SK-N-SH (cell line): ENCODE results near the gene DLX5. TPM values are rescaled to one million over a fixed set of nuclear protein-coding genes. Genes with fewer than 3 reads are reported as not detected.

Experiments used
- CTCF ChIA-PET: fragments of 300-600, 350-600 bp; formaldehyde crosslinking; extraction: SDS; loops from one replicate; lab custom pipeline; 2021; lab: Yijun Ruan, JAX
- POLR2A ChIA-PET: fragments of 350-600 bp; sonication (Branson Sonifier 250); formaldehyde crosslinking; extraction: SDS; loops from one replicate; lab custom pipeline; 2020; ENCODE audit warnings: antibody characterized with exemption, inconsistent platforms; lab: Yijun Ruan, JAX
- DNase-seq: peaks from one replicate; pipeline ENCODE4 v3.0.0; 2012
- H2AFZ ChIP-seq: fragments of 200-600 bp; sonication (generic); 2 replicates; pipeline ENCODE4 v1.8.1; 2016; ENCODE audit warnings: antibody characterized with exemption, mild to moderate bottlenecking, low read depth
- H3F3A ChIP-seq: fragments of 200-600 bp; sonication (generic); replicated peaks from 2 replicates; pipeline ENCODE3; 2016; ENCODE audit warnings: antibody characterized with exemption, mild to moderate bottlenecking; ENCODE audit not compliant: insufficient read depth
- H3K27ac ChIP-seq, 2 experiments: fragments of 200-500 bp in 1 of 2; fragments of 200-600 bp in 1 of 2; sonication (Bioruptor generic) in 1 of 2; sonication (generic), shearing (Covaris generic) in 1 of 2; 2 replicates each; pipeline versions ENCODE4 v1.5.1 to v1.6.1; 2014 to 2016; ENCODE audit warnings: low read depth in 2 of 2, inconsistent platforms in 1 of 2, low read length in 1 of 2, mild to moderate bottlenecking in 1 of 2, mixed read lengths in 1 of 2
- H3K27me3 ChIP-seq: fragments of 200-600 bp; sonication (generic), shearing (Covaris generic); 2 replicates; pipeline ENCODE4 v1.6.1; 2016; ENCODE audit warnings: mixed run types; ENCODE audit not compliant: insufficient read depth
- H3K36me3 ChIP-seq, 2 experiments: fragments of 200-500 bp in 1 of 2; fragments of 200-600 bp in 1 of 2; sonication (Bioruptor generic) in 1 of 2; sonication (generic) in 1 of 2; replicated peaks in 1 of 2; 2 replicates each; pipeline versions ENCODE3 to v1.5.1; 2014 to 2016; ENCODE audit warnings: low read length in 1 of 2, mild to moderate bottlenecking in 1 of 2; ENCODE audit not compliant: insufficient read depth in 2 of 2, control insufficient read depth in 1 of 2
- H3K4me1 ChIP-seq, 2 experiments: fragments of 200-500 bp in 1 of 2; fragments of 200-600 bp in 1 of 2; sonication (Bioruptor generic) in 1 of 2; sonication (generic), shearing (Covaris generic) in 1 of 2; 2 replicates each; pipeline versions ENCODE4 v1.5.1 to v1.6.1; 2014 to 2016; ENCODE audit warnings: low read depth in 1 of 2, low read length in 1 of 2, mixed run types in 1 of 2; ENCODE audit not compliant: insufficient read depth in 2 of 2, control insufficient read depth in 1 of 2
- H3K4me2 ChIP-seq: fragments of 200-600 bp; sonication (generic), shearing (Covaris generic); 2 replicates; pipeline ENCODE4 v1.6.1; 2017; ENCODE audit warnings: mixed run types
- H3K4me3 ChIP-seq, 2 experiments: fragments of 200-500 bp in 1 of 2; fragments of 200-600 bp in 1 of 2; sonication (Bioruptor generic) in 1 of 2; sonication (generic), shearing (Covaris generic) in 1 of 2; 2 replicates each; pipeline versions ENCODE4 v1.5.1 to v1.8.1; 2014 to 2016; ENCODE audit warnings: low read depth in 2 of 2, inconsistent platforms in 1 of 2, low read length in 1 of 2, mild to moderate bottlenecking in 1 of 2, mixed read lengths in 1 of 2, moderate library complexity in 1 of 2
- H3K79me2 ChIP-seq: fragments of 200-600 bp; sonication (generic); 2 replicates; pipeline ENCODE4 v1.8.1; 2017; ENCODE audit warnings: mild to moderate bottlenecking; ENCODE audit not compliant: insufficient read depth
- H3K9ac ChIP-seq: fragments of 200-600 bp; sonication (generic); 2 replicates; pipeline ENCODE4 v1.6.1; 2017; ENCODE audit warnings: mixed run types
- H3K9me2 ChIP-seq: fragments of 200-600 bp; sonication (generic); 2 replicates; pipeline ENCODE4 v1.6.1; 2017; ENCODE audit warnings: mixed run types
- H3K9me3 ChIP-seq: fragments of 200-600 bp; sonication (generic); 2 replicates; pipeline ENCODE4 v1.6.1; 2017; ENCODE audit warnings: mixed run types, mild to moderate bottlenecking, moderate library complexity
- H4K20me1 ChIP-seq: fragments of 200-600 bp; sonication (generic); 2 replicates; pipeline ENCODE4 v1.6.1; 2017; ENCODE audit warnings: mild to moderate bottlenecking, mixed run types; ENCODE audit not compliant: insufficient read depth
- ELF1 ChIP-seq: IDR thresholded peaks from 2 replicates; pipeline ENCODE4 v1.4.0; 2012
- EZH2phosphoT487 ChIP-seq: fragments of 200-600 bp; sonication (generic); IDR thresholded peaks from 2 replicates; pipeline ENCODE4 v1.6.1; 2017; ENCODE audit warnings: low read depth, mixed run types, mild to moderate bottlenecking, antibody characterized with exemption, moderate library complexity, borderline replicate concordance
- FOSL2 ChIP-seq: IDR thresholded peaks from 2 replicates; pipeline ENCODE4 v1.4.0; 2012; ENCODE audit warnings: low read depth, mild to moderate bottlenecking, moderate library complexity, borderline replicate concordance
- FOXJ3 ChIP-seq: sonication (generic); formaldehyde crosslinking; IDR thresholded peaks from 2 replicates; pipeline ENCODE4 v1.5.1; 2020; ENCODE audit warnings: mild to moderate bottlenecking, missing genetic modification reagents
- JUND ChIP-seq: IDR thresholded peaks from 2 replicates; pipeline ENCODE4 v1.4.0; 2012
- MEF2A ChIP-seq: IDR thresholded peaks from 2 replicates; pipeline ENCODE4 v1.4.0; 2012; ENCODE audit warnings: low read depth, borderline replicate concordance
- MXI1 ChIP-seq: IDR thresholded peaks from 2 replicates; pipeline ENCODE4 v1.6.1; 2012; ENCODE audit warnings: mild to moderate bottlenecking, low read depth, low read length, improper control_type of control experiment
- POLR2AphosphoS5 ChIP-seq: IDR thresholded peaks from 2 replicates; pipeline ENCODE4 v1.6.1; 2012; ENCODE audit warnings: low read depth, low read length
- RAD21 ChIP-seq: IDR thresholded peaks from 2 replicates; pipeline ENCODE4 v1.6.1; 2012; ENCODE audit warnings: mild to moderate bottlenecking, low read length
- RFX5 ChIP-seq: IDR thresholded peaks from 2 replicates; pipeline ENCODE4 v1.6.1; 2012; ENCODE audit warnings: mild to moderate bottlenecking, improper control_type of control experiment, low read length
- SMC3 ChIP-seq: IDR thresholded peaks from 2 replicates; pipeline ENCODE4 v1.6.1; 2012; ENCODE audit warnings: low read depth, low read length, improper control_type of control experiment
- TCF12 ChIP-seq: IDR thresholded peaks from 2 replicates; pipeline ENCODE4 v1.4.0; 2012
- YY1 ChIP-seq: IDR thresholded peaks from 2 replicates; pipeline ENCODE4 v1.4.0; 2012; ENCODE audit warnings: low read depth, mild to moderate bottlenecking
- WGBS: methylation state at CpG from one replicate; pipeline ENCODE4 v1.1.6; 2017; ENCODE audit warnings: low lambda C conversion rate; 5-methylcytosine and 5-hydroxymethylcytosine counted together
- polyA plus RNA-seq, 3 experiments: library from polyadenylated mRNA; depleted of rRNA; stranded (reverse); fragments of >200 nt; gene quantifications; 2 replicates each; pipeline ENCODE4 v1.2.3, GENCODE V29; 2012
- TF ChIP-seq, protein P1 (sequence below): IDR thresholded peaks from 2 replicates; pipeline ENCODE4 v1.6.1; 2012; ENCODE audit warnings: mild to moderate bottlenecking, low read depth, low read length, moderate library complexity
- TF ChIP-seq, protein P2 (sequence below): IDR thresholded peaks from 2 replicates; pipeline ENCODE4 v1.4.0; 2012; ENCODE audit warnings: low read depth
- TF ChIP-seq, protein P3 (sequence below): IDR thresholded peaks from 2 replicates; pipeline ENCODE4 v1.4.0; 2012; ENCODE audit warnings: low read depth, borderline replicate concordance

DLX5 gene
- polyA plus RNA-seq, 1 of the 3 experiments (the other 2 are of a cell fraction) = not detected

DNA sequence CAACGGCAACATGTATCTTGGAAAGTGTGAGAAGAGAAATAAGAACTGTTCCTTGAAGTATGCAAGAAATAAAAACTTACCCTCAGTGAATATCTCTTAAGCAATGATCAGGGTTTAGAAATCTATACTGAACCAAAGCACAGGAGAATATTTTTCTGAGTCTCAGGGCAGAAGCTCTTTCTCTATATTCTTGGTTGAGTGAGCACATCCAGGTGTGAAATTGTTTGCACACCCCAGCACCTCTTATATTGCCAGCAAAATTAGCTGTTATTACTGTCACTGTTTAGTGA, 10.8 kb downstream of the DLX5 start:
- H3K9me3 ChIP-seq = no peaks in the 10 kb centered on the region
- H3K27me3 ChIP-seq = peaks cover 35% of the 10 kb centered on the region
- ChIA-PET CTCF (interaction anchor here (6.3 kb wide), 1 partner anchor 12 kb away, joined by 78 read pairs; the partner anchor contains the start of gene DLX5), POLR2A (interaction anchor here (1.5 kb wide), 1 partner anchor 8 kb away, joined by 4 read pairs; the partner anchor contains the start of gene DLX6)
- H3K27ac ChIP-seq = no peak overlapping the region
- H3F3A ChIP-seq = no peaks in the 10 kb centered on the region
- no peaks in the 10 kb centered on the region for H3K79me2 ChIP-seq
- no peak overlapping the region for H3K4me2 ChIP-seq
- no peaks in the 10 kb centered on the region for H4K20me1 ChIP-seq
- WGBS = 86% methylated on average over 1 of the region's 1 CpG
- H2AFZ ChIP-seq = no peak overlapping the region
- no peak overlapping the region for H3K9ac ChIP-seq
- no peak overlapping the region for H3K4me3 ChIP-seq
- no peak for DNase-seq
- TF ChIP-seq, protein P1, sequence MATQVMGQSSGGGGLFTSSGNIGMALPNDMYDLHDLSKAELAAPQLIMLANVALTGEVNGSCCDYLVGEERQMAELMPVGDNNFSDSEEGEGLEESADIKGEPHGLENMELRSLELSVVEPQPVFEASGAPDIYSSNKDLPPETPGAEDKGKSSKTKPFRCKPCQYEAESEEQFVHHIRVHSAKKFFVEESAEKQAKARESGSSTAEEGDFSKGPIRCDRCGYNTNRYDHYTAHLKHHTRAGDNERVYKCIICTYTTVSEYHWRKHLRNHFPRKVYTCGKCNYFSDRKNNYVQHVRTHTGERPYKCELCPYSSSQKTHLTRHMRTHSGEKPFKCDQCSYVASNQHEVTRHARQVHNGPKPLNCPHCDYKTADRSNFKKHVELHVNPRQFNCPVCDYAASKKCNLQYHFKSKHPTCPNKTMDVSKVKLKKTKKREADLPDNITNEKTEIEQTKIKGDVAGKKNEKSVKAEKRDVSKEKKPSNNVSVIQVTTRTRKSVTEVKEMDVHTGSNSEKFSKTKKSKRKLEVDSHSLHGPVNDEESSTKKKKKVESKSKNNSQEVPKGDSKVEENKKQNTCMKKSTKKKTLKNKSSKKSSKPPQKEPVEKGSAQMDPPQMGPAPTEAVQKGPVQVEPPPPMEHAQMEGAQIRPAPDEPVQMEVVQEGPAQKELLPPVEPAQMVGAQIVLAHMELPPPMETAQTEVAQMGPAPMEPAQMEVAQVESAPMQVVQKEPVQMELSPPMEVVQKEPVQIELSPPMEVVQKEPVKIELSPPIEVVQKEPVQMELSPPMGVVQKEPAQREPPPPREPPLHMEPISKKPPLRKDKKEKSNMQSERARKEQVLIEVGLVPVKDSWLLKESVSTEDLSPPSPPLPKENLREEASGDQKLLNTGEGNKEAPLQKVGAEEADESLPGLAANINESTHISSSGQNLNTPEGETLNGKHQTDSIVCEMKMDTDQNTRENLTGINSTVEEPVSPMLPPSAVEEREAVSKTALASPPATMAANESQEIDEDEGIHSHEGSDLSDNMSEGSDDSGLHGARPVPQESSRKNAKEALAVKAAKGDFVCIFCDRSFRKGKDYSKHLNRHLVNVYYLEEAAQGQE = no peak
- TF ChIP-seq FOXJ3 = no peak
- no peak for TF ChIP-seq MXI1
- TF ChIP-seq, protein P2, sequence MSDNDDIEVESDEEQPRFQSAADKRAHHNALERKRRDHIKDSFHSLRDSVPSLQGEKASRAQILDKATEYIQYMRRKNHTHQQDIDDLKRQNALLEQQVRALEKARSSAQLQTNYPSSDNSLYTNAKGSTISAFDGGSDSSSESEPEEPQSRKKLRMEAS = no peak
- TF ChIP-seq YY1 = no peak
- no peak for TF ChIP-seq RAD21
- TF ChIP-seq MEF2A = no peak
- no peak for TF ChIP-seq EZH2phosphoT487
- TF ChIP-seq POLR2AphosphoS5 = no peak
- no peak for TF ChIP-seq ELF1
- no peak for TF ChIP-seq RFX5
- TF ChIP-seq TCF12 = no peak
- TF ChIP-seq SMC3 = no peak
- no peak for TF ChIP-seq FOSL2
- no peak for TF ChIP-seq JUND
- TF ChIP-seq, protein P3, sequence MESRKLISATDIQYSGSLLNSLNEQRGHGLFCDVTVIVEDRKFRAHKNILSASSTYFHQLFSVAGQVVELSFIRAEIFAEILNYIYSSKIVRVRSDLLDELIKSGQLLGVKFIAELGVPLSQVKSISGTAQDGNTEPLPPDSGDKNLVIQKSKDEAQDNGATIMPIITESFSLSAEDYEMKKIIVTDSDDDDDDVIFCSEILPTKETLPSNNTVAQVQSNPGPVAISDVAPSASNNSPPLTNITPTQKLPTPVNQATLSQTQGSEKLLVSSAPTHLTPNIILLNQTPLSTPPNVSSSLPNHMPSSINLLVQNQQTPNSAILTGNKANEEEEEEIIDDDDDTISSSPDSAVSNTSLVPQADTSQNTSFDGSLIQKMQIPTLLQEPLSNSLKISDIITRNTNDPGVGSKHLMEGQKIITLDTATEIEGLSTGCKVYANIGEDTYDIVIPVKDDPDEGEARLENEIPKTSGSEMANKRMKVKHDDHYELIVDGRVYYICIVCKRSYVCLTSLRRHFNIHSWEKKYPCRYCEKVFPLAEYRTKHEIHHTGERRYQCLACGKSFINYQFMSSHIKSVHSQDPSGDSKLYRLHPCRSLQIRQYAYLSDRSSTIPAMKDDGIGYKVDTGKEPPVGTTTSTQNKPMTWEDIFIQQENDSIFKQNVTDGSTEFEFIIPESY = no peak
- TF ChIP-seq, all 33 proteins: peak for 0
- no peaks in the 10 kb centered on the region for H3K9me2 ChIP-seq
- peaks cover 0 to 9% of the 10 kb centered on the region in 2 experiments for H3K36me3 ChIP-seq
- H3K4me1 ChIP-seq = peaks cover 0 to 8% of the 10 kb centered on the region in 2 experiments; a peak in 3 of 4 replicates
